Small intestine (tissue), 7 donors: ENCODE results near the gene ADCY4. TPM values are rescaled to one million over a fixed set of nuclear protein-coding genes. Genes with fewer than 3 reads are reported as not detected.

Source experiments
- DNase-seq, 2 donors: peaks; one replicate each; pipeline versions ENCODE4 v3.0.0 to v3.0.0-alpha.2; 2013
- FAIRE-seq: peaks from 2 replicates; lab custom pipeline; 2012; peaks lifted over from hg19 to GRCh38; lab: Jason Lieb, UNC
- H3K27ac ChIP-seq, 3 donors: one replicate each; pipeline ENCODE4 v1.5.1; 2013; ENCODE audit warnings: low read length in 2 of 3, mild to moderate bottlenecking in 2 of 3, control low read depth in 1 of 3, inconsistent platforms in 1 of 3, low read depth in 1 of 3, moderate library complexity in 1 of 3
- H3K27me3 ChIP-seq, 3 donors: one replicate each; pipeline ENCODE4 v1.6.1; 2013; ENCODE audit warnings: low read length in 3 of 3, inconsistent platforms in 1 of 3; ENCODE audit not compliant: control insufficient read depth in 3 of 3, insufficient read depth in 3 of 3
- H3K36me3 ChIP-seq, 3 donors: one replicate each; pipeline ENCODE4 v1.6.1; 2013; ENCODE audit warnings: low read length in 3 of 3, inconsistent platforms in 1 of 3, low read depth in 1 of 3, mild to moderate bottlenecking in 1 of 3, moderate library complexity in 1 of 3; ENCODE audit not compliant: control insufficient read depth in 3 of 3, insufficient read depth in 2 of 3
- H3K4me1 ChIP-seq, 3 donors: one replicate each; pipeline ENCODE4 v1.6.1; 2013; ENCODE audit warnings: low read length in 2 of 3, inconsistent platforms in 1 of 3, low read depth in 1 of 3, mild to moderate bottlenecking in 1 of 3, moderate library complexity in 1 of 3; ENCODE audit not compliant: control insufficient read depth in 3 of 3, insufficient read depth in 2 of 3
- H3K4me3 ChIP-seq, 3 donors: one replicate each; pipeline ENCODE4 v1.5.1; 2013; ENCODE audit warnings: low read length in 3 of 3, control low read depth in 1 of 3, inconsistent platforms in 1 of 3, low read depth in 1 of 3, mild to moderate bottlenecking in 1 of 3, moderate library complexity in 1 of 3
- H3K9me3 ChIP-seq, 2 donors: one replicate each; pipeline ENCODE4 v1.6.1; 2013; ENCODE audit warnings: low read depth in 1 of 2, low read length in 1 of 2; ENCODE audit not compliant: control insufficient read depth in 2 of 2, insufficient read depth in 1 of 2
- WGBS, 3 donors: extraction: QIAGEN DNeasy Blood & Tissue Kit; methylation state at CpG; one replicate each; pipeline ENCODE4 v1.1.7; 2013; 5-methylcytosine and 5-hydroxymethylcytosine counted together
- polyA plus RNA-seq, 4 donors: library from polyadenylated mRNA; stranded (reverse) in 3 of 4; unstranded in 1 of 4; fragments of 200-250 nt in 3 of 4; fragments of 120-200 nt in 1 of 4; gene quantifications; one replicate each; pipeline versions ENCODE4 v1.2.1 to v1.2.3, GENCODE V29; 2013
- donor health status: healthy with polysubstance abuse.
- donor health status: control.
- donor health status: control.
- donor health status: Bipolar disorder and iron deficiency.
- donor health status: healthy.

ADCY4 gene
- polyA plus RNA-seq, 4 donors: 3.4 to 16.4 (median 6.1) TPM

GRCh38 chr14:24289649-24290280 lies 45.1 kb downstream of the ADCY4 start:
- FAIRE-seq: no peak
- Histone ChIP-seq H3K27ac (no peak overlapping the region), H3K27me3 (no peaks in the 10 kb centered on the region), H3K4me3 (no peak overlapping the region), H3K9me3 (no peaks in the 10 kb centered on the region), H3K4me1 (no peaks in the 10 kb centered on the region), H3K36me3 (peaks cover 5 to 55% (median 22%) of the 10 kb centered on the region in 3 donors)
- 70 to 77% (median 73%) methylated on average over 6 of the region's 6 CpGs for WGBS, 3 donors
- DNase-seq: no peak

GRCh38 chr14:24286996-24287395 lies 47.9 kb downstream of the ADCY4 start:
- Histone ChIP-seq H3K27ac (no peak overlapping the region), H3K4me3 (no peak overlapping the region), H3K4me1 (no peaks in the 10 kb centered on the region), H3K36me3 (peaks cover 5 to 39% (median 16%) of the 10 kb centered on the region in 3 donors), H3K27me3 (no peaks in the 10 kb centered on the region), H3K9me3 (no peaks in the 10 kb centered on the region)
- no peak for FAIRE-seq
- no peak for DNase-seq
- WGBS, 3 donors: 95 to 98% (median 95%) methylated on average over 5 of the region's 5 CpGs

GRCh38 chr14:24285351-24285750 lies 49.5 kb downstream of the ADCY4 start:
- H3K36me3 ChIP-seq: peaks cover 0 to 22% (median 5%) of the 10 kb centered on the region in 3 donors
- no peaks in the 10 kb centered on the region for H3K27me3 ChIP-seq
- FAIRE-seq (no peak), DNase-seq (no peak)
- no peaks in the 10 kb centered on the region for H3K4me1 ChIP-seq
- no peaks in the 10 kb centered on the region for H3K9me3 ChIP-seq
- no peak overlapping the region for H3K4me3 ChIP-seq
- H3K27ac ChIP-seq: no peak overlapping the region
- whole genome bisulfite sequencing, 3 donors: 63 to 80% (median 79%) methylated on average over 4 of the region's 4 CpGs

- H3K4me3 ChIP-seq: no peak overlapping the region
- DNase-seq (no peak), FAIRE-seq (no peak)
- 81 to 92% (median 82%) methylated on average over 10 to 11 of the region's 11 CpGs for WGBS, 3 donors
- H3K27ac ChIP-seq: no peak overlapping the region
- no peaks in the 10 kb centered on the region for H3K9me3 ChIP-seq
- no peaks in the 10 kb centered on the region for H3K4me1 ChIP-seq
- no peaks in the 10 kb centered on the region for H3K27me3 ChIP-seq
- peaks cover 0 to 14% (median 0%) of the 10 kb centered on the region in 3 donors for H3K36me3 ChIP-seq
Measured at GRCh38 chr14:24284501-24285035, 50.3 kb downstream of the ADCY4 start.

GRCh38 chr14:24283796-24284460 lies 50.9 kb downstream of the ADCY4 start:
- Histone ChIP-seq H3K4me1 (no peaks in the 10 kb centered on the region), H3K27me3 (no peaks in the 10 kb centered on the region), H3K36me3 (peaks cover 0 to 10% (median 0%) of the 10 kb centered on the region in 3 donors), H3K9me3 (no peaks in the 10 kb centered on the region), H3K4me3 (no peak overlapping the region), H3K27ac (no peak overlapping the region)
- FAIRE-seq: no peak
- DNase-seq: no peak
- WGBS, 3 donors: 87 to 93% (median 90%) methylated on average over 5 of the region's 5 CpGs

- H3K4me3 ChIP-seq: no peak overlapping the region
- H3K4me1 ChIP-seq: no peaks in the 10 kb centered on the region
- no peak overlapping the region for H3K27ac ChIP-seq
- no peaks in the 10 kb centered on the region for H3K9me3 ChIP-seq
- 68 to 81% (median 74%) methylated on average over 3 of the region's 3 CpGs for WGBS, 3 donors
- FAIRE-seq: no peak
- DNase-seq: no peak
- H3K36me3 ChIP-seq: peaks cover 0 to 5% (median 0%) of the 10 kb centered on the region in 3 donors
- H3K27me3 ChIP-seq: no peaks in the 10 kb centered on the region
Measured at GRCh38 chr14:24282736-24283135, 52.1 kb downstream of the ADCY4 start.

- 91 to 95% (median 92%) methylated on average over 7 of the region's 7 CpGs for WGBS, 3 donors
Measured at GRCh38 chr14:24281636-24282035, 53.2 kb downstream of the ADCY4 start.

GRCh38 chr14:24280797-24281460 lies 53.9 kb downstream of the ADCY4 start:
- no peaks in the 10 kb centered on the region for H3K9me3 ChIP-seq
- no peak overlapping the region for H3K4me3 ChIP-seq
- no peak for FAIRE-seq
- no peak for DNase-seq
- no peak overlapping the region for H3K27ac ChIP-seq
- H3K36me3 ChIP-seq: peaks cover 0 to 3% (median 0%) of the 10 kb centered on the region in 3 donors
- no peaks in the 10 kb centered on the region for H3K27me3 ChIP-seq
- WGBS, 3 donors: 86 to 91% (median 87%) methylated on average over 6 of the region's 6 CpGs
- H3K4me1 ChIP-seq: no peaks in the 10 kb centered on the region

More at GRCh38 chr14:24281636-24282035, 53.2 kb downstream of the ADCY4 start:
- Histone ChIP-seq H3K4me3 (no peak overlapping the region), H3K9me3 (no peaks in the 10 kb centered on the region), H3K4me1 (no peaks in the 10 kb centered on the region), H3K36me3 (peaks cover 0 to 5% (median 0%) of the 10 kb centered on the region in 3 donors), H3K27ac (no peak overlapping the region), H3K27me3 (no peaks in the 10 kb centered on the region)
- FAIRE-seq (no peak), DNase-seq (no peak)
